Suprapubic skin (tissue), 4 donors: Measurements from ENCODE around the gene CAPN14. TPM values are rescaled to one million over a fixed set of nuclear protein-coding genes. Genes with fewer than 3 reads are reported as not detected.

Experiments used
- DNase-seq, 2 donors: peaks; one replicate each; pipeline ENCODE4 v3.0.0-alpha.2; 2019; ENCODE audit warnings: low spot score in 2 of 2
- H3K27ac ChIP-seq: fragments of 200-600 bp; sonication (generic); one replicate; pipeline ENCODE4 v1.5.1; 2019
- H3K27me3 ChIP-seq: fragments of 200-600 bp; sonication (generic); one replicate; pipeline ENCODE4 v1.5.1; 2019
- H3K36me3 ChIP-seq: fragments of 200-600 bp; sonication (generic); one replicate; pipeline ENCODE4 v1.5.1; 2019
- H3K4me1 ChIP-seq: fragments of 200-600 bp; sonication (generic); one replicate; pipeline ENCODE4 v1.5.1; 2019
- H3K4me3 ChIP-seq: fragments of 200-600 bp; sonication (generic); one replicate; pipeline ENCODE4 v1.5.1; 2019; ENCODE audit warnings: mild to moderate bottlenecking
- H3K9me3 ChIP-seq: fragments of 200-600 bp; sonication (generic); one replicate; pipeline ENCODE4 v1.5.1; 2019
- CTCF ChIP-seq, 2 donors: fragments of 200-600 bp in 1 of 2; fragments of 450-650 bp in 1 of 2; sonication (generic) in 1 of 2; IDR thresholded peaks; one replicate each; pipeline ENCODE4 v1.5.1; 2016 to 2019; ENCODE audit warnings: antibody characterized with exemption in 2 of 2, mild to moderate bottlenecking in 1 of 2, moderate library complexity in 1 of 2
- EP300 ChIP-seq: sonication (generic); formaldehyde crosslinking; IDR thresholded peaks from one replicate; pipeline ENCODE4 v1.6.1; 2017; ENCODE audit warnings: antibody characterized with exemption
- POLR2A ChIP-seq, 2 donors: fragments of 450-650 bp; IDR thresholded peaks; one replicate each; pipeline ENCODE4 v1.6.1; 2017; ENCODE audit warnings: antibody characterized with exemption in 2 of 2, mild to moderate bottlenecking in 2 of 2, moderate library complexity in 2 of 2
- POLR2AphosphoS5 ChIP-seq, 3 donors: sonication (generic); formaldehyde crosslinking; IDR thresholded peaks; one replicate each; pipeline ENCODE4 v1.6.1; 2017; ENCODE audit warnings: antibody characterized with exemption in 3 of 3
- WGBS: methylation state at CpG from one replicate; pipeline ENCODE4 v1.1.5; 2018; 5-methylcytosine and 5-hydroxymethylcytosine counted together
- total RNA-seq, 4 donors: library from RNA; depleted of rRNA; stranded (reverse); fragments of >200 nt; gene quantifications; one replicate each; pipeline ENCODE4 v1.1.0, GENCODE V29; 2016

CAPN14 gene
- total RNA-seq, 4 donors from 2014 or later: 0.53 to 2.1 (median 0.83) TPM

DNA sequence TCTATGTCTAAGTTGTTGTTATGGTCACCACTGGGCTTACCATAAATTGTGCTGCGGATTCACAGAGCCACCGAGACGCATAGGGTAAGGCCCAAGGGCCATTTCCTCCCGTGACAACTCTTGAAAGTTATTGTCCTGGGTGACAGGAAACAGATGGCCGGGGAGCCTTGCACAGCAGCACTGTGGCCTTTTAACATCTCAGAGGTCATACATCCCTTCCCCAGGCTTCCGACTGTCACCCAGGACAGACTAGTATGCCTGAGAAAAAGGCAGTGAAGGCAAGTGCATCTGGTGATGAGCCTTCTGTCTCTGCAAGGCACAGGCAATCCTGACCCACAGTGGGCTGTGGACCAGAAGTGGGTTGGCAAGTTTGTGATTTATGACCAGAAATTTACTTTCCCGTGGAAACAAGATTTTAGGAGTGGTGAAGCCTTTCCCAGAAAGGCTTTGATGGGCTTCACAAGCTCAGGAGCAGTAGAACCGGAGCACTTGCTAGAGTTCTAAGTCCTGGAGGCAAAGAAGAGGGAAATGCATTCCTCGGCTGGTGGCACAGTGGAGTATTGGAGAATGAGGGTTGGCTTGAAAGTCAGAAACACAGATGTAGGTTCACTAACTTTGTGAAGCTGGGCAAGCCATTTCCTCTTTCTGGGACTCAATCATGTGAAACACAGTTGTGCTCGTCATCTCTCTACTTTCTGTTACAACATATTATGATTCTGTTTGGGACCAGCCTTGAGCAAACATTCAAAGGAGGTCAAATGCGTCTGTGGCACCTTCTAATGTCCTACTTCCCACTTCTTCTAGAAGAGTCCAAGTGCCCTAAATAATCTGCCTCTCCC, 2.0 kb upstream of the CAPN14 start:
- DNase-seq: no peak
- H3K27me3 ChIP-seq: no peaks in the 10 kb centered on the region
- H3K27ac ChIP-seq: no peak overlapping the region
- TF ChIP-seq CTCF (IDR thresholded peaks at IDR 0.05) (no peak), POLR2AphosphoS5 (IDR thresholded peaks at IDR 0.05) (no peak), EP300 (no peak), POLR2A (IDR thresholded peaks at IDR 0.05) (no peak)
- WGBS: 48% methylated on average over 11 of the region's 11 CpGs
- H3K4me1 ChIP-seq: no peaks in the 10 kb centered on the region
- no peaks in the 10 kb centered on the region for H3K9me3 ChIP-seq
- H3K4me3 ChIP-seq: no peak overlapping the region
- H3K36me3 ChIP-seq: no peaks in the 10 kb centered on the region

DNA sequence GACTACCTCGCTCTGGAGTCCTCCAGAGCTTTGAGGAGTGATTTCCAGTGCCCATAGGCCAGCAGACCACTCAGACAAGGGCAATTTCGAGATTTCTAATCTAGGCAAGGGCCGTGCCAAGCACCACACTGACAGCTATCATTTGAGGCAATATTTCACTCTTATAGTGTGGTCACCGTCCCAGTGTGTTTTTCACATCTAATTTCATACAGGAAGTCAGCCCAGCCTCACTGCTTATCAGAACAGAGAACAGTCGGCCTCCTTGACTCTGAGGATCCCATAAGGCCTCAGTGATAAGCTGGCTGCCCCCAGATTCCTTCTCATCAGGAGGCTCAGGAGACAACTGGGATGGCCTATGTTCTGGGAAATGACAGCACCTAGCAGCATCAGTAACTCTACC, 581 bp downstream of the CAPN14 start:
- no peak overlapping the region for H3K27ac ChIP-seq
- no peak for DNase-seq
- H3K36me3 ChIP-seq: no peaks in the 10 kb centered on the region
- no peaks in the 10 kb centered on the region for H3K9me3 ChIP-seq
- no peak for TF ChIP-seq POLR2A (IDR thresholded peaks at IDR 0.05)
- H3K4me1 ChIP-seq: no peaks in the 10 kb centered on the region
- H3K4me3 ChIP-seq: no peak overlapping the region
- 91% methylated on average over 5 of the region's 5 CpGs for WGBS
- no peaks in the 10 kb centered on the region for H3K27me3 ChIP-seq

- Histone ChIP-seq H3K4me1 (no peaks in the 10 kb centered on the region), H3K27me3 (no peaks in the 10 kb centered on the region), H3K27ac (no peak overlapping the region), H3K36me3 (no peaks in the 10 kb centered on the region), H3K4me3 (no peak overlapping the region), H3K9me3 (no peaks in the 10 kb centered on the region)
- no peak for TF ChIP-seq POLR2AphosphoS5 (IDR thresholded peaks at IDR 0.05)
- no peak for TF ChIP-seq EP300
- TF ChIP-seq CTCF (IDR thresholded peaks at IDR 0.05): no peak
- no peak for TF ChIP-seq POLR2A (IDR thresholded peaks at IDR 0.05)
- WGBS: 91% methylated on average over 8 of the region's 8 CpGs
- DNase-seq: no peak
Measured at GRCh38 chr2:31214444-31214915, 2.8 kb downstream of the CAPN14 start.

GRCh38 chr2:31213601-31214443, 3.5 kb downstream of the CAPN14 start:
- DNase-seq: no peak
- 14% methylated on average over 4 of the region's 4 CpGs for WGBS
- no peaks in the 10 kb centered on the region for H3K27me3 ChIP-seq
- H3K36me3 ChIP-seq: no peaks in the 10 kb centered on the region
- H3K9me3 ChIP-seq: no peaks in the 10 kb centered on the region
- no peak overlapping the region for H3K4me3 ChIP-seq
- H3K4me1 ChIP-seq: no peaks in the 10 kb centered on the region
- H3K27ac ChIP-seq: no peak overlapping the region
- TF ChIP-seq POLR2A (IDR thresholded peaks at IDR 0.05): no peak
- TF ChIP-seq CTCF (IDR thresholded peaks at IDR 0.05): no peak
- TF ChIP-seq EP300: no peak
- no peak for TF ChIP-seq POLR2AphosphoS5 (IDR thresholded peaks at IDR 0.05)

DNA sequence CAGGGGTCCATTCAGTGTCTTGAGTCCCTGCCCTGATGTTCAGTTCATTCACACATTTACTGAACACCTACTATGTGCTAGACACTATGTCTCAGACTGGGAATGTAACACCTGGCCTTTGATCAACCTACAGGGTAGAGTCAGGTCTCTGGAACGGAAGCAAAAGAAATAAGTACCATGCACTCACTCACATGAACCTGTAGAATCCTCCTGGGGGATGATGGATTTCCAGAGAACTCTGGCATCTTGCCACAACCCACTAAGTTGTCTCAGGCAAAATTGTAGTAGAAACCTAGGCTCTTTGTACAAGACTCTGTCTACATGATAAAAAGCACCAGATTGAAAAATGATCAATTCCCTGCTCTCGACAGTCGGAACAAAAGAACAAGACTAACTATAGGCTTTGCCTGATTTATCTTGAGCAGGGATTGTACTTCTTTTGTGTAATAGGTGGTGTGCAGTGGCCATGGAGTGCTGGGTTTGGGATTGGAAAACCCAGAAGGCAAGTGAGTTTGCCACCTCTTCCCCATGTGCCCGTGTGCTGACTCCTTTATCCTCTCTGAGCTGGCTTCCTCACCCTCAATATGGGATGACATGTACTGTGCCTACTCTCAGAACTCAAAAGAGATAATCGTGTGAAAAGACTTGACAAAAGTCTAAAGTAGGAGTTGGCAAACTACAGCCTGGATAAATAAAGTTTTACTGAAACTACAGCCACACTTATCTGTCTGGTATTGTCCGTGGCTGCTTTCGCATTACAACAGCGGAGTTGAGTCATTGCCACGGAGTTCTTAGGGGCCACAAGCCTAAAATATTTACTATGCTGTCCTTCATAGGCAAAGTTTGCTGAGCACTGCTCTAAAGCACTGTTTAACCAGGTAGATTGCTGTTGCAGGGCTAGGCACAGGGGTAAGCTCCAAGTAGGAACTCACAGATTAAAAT, 4.4 kb downstream of the CAPN14 start:
- Histone ChIP-seq H3K4me1 (no peaks in the 10 kb centered on the region), H3K9me3 (no peaks in the 10 kb centered on the region), H3K27me3 (no peaks in the 10 kb centered on the region), H3K27ac (no peak overlapping the region), H3K36me3 (no peaks in the 10 kb centered on the region), H3K4me3 (no peak overlapping the region)
- WGBS: 89% methylated on average over 9 of the region's 9 CpGs
- no peak for DNase-seq
- TF ChIP-seq POLR2AphosphoS5 (IDR thresholded peaks at IDR 0.05) (no peak), CTCF (IDR thresholded peaks at IDR 0.05) (no peak), EP300 (no peak), POLR2A (IDR thresholded peaks at IDR 0.05) (no peak)
